Measurements from ENCODE around the gene SLC26A5. TPM values are rescaled to one million over a fixed set of nuclear protein-coding genes. Genes with fewer than 3 reads are reported as not detected.

Gene SLC26A5
- total and polyA plus RNA-seq, 12 donors, result not detected

- TF ChIP-seq, protein P1, sequence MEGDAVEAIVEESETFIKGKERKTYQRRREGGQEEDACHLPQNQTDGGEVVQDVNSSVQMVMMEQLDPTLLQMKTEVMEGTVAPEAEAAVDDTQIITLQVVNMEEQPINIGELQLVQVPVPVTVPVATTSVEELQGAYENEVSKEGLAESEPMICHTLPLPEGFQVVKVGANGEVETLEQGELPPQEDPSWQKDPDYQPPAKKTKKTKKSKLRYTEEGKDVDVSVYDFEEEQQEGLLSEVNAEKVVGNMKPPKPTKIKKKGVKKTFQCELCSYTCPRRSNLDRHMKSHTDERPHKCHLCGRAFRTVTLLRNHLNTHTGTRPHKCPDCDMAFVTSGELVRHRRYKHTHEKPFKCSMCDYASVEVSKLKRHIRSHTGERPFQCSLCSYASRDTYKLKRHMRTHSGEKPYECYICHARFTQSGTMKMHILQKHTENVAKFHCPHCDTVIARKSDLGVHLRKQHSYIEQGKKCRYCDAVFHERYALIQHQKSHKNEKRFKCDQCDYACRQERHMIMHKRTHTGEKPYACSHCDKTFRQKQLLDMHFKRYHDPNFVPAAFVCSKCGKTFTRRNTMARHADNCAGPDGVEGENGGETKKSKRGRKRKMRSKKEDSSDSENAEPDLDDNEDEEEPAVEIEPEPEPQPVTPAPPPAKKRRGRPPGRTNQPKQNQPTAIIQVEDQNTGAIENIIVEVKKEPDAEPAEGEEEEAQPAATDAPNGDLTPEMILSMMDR (IDR thresholded peaks at IDR 0.05), result no peak
- no peak overlapping the region for H3K27ac ChIP-seq
- ATAC-seq (no peak), DNase-seq (no peak)
- WGBS, 2 donors, result 93 to 96% methylated on average over 2 of the region's 2 CpGs
- no peak overlapping the region for H3K4me3 ChIP-seq
- H3K4me1 ChIP-seq, result peaks cover 0 to 13% (median 8%) of the 10 kb centered on the region in 9 donors
- H3K9me3 ChIP-seq, result no peaks in the 10 kb centered on the region
- intact Hi-C loops (cut with DNase I), result no loop called here
- peaks cover 0 to 100% (median 32%) of the 10 kb centered on the region in 9 donors for H3K36me3 ChIP-seq
- H3K27me3 ChIP-seq, result no peaks in the 10 kb centered on the region
Observed at GRCh38 chr7:103336761-103337160, 109.2 kb downstream of the SLC26A5 start.

DNA sequence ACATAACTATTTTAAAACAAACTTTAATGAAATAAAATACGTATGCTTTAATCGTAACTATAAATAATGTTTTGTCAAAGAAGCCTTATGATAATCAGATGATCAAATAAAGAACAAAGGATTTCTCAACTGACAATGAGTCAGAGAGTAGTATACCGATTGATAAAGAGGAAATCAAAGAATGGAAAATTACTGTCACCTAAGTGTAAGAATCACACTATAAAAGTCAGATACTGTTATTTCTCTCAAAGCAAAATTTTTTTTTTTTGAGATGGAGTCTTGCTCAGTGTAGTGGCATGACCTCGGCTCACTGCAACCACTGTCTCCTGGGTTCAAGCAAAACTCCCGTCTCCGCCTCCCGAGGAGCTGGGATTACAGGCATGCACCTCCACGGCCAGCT, 120.3 kb downstream of the SLC26A5 start:
- no peak for ATAC-seq
- WGBS, 2 donors, result 92 to 94% methylated on average over 8 of the region's 8 CpGs
- DNase-seq, result no peak
- H3K9me3 ChIP-seq, result no peaks in the 10 kb centered on the region
- intact Hi-C loops (cut with DNase I), result no loop called here
- H3K4me1 ChIP-seq, result no peaks in the 10 kb centered on the region
- H3K4me3 ChIP-seq, result no peak overlapping the region
- TF ChIP-seq, protein P1 (IDR thresholded peaks at IDR 0.05), result no peak
- no peak overlapping the region for H3K27ac ChIP-seq
- H3K27me3 ChIP-seq, result no peaks in the 10 kb centered on the region
- H3K36me3 ChIP-seq, result peaks cover 0 to 98% (median 40%) of the 10 kb centered on the region in 9 donors

Other genes with a start within 250 kb of the SLC26A5 start
- gene PMPCB, start 148.8 kb downstream of the SLC26A5 start, total RNA-seq, result 10 to 100 TPM; 70.4 to 98.4 (median 92.4) TPM
- gene PMPCB, start 148.8 kb downstream of the SLC26A5 start, polyA plus RNA-seq, result 10 to 100 TPM; 51.5 to 52.9 TPM
- gene DNAJC2, start 101.4 kb downstream of the SLC26A5 start, total RNA-seq, result 10 to 100 TPM; 11.4 to 17.7 (median 14.0) TPM
- 10 to 100 TPM; 20.4 to 31.8 TPM for gene DNAJC2, start 101.4 kb downstream of the SLC26A5 start, polyA plus RNA-seq
- gene PSMC2, start 98.6 kb downstream of the SLC26A5 start, total RNA-seq, result 100 to 1,000 TPM; 117 to 150 (median 124) TPM
- 100 to 1,000 TPM in 1 of 2 donors, 10 to 100 TPM in 1; 67.7 to 157 TPM for gene PSMC2, start 98.6 kb downstream of the SLC26A5 start, polyA plus RNA-seq

All from heart right ventricle (tissue), 16 donors.